GM18505 (cell line): ENCODE measurements around the gene GPC5.
"Not testable (repeated sequence)": the region's sequence is repeated elsewhere in the genome, so short reads cannot be mapped to it uniquely, and the experiment has no call there.

Experiments used
- ATAC-seq: cut with Tn5 transposase; IDR thresholded peaks from one replicate; pipeline ENCODE4 v1.9.1; 2021; ENCODE audit not compliant: unreplicated experiment
- POLR2A ChIP-seq: IDR thresholded peaks from 4 replicates; pipeline ENCODE4 v1.6.1; 2011; ENCODE audit warnings: borderline replicate concordance; ENCODE audit not compliant: insufficient read depth, insufficient read length; ENCODE audit errors: extremely low read depth

GPC5 gene

DNA sequence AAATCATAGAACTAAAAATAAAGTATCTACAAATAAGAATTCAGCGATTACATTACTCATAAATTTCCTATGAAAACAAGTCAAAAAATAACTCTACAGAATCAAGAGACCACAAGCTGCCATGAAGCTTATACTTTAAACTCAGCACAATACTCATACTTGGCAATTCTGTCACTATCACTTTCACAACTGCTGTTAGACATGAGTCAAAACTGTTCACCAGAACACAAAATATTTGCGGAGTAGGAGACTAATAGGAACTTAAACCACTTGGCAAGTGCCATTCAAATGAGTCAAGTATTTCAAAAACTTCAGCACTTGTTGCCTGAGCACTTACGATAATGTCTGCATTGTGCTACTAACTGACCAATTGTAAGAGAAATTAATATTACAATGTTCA lies 1440.4 kb downstream of the GPC5 start:
- ATAC-seq = no peak

DNA sequence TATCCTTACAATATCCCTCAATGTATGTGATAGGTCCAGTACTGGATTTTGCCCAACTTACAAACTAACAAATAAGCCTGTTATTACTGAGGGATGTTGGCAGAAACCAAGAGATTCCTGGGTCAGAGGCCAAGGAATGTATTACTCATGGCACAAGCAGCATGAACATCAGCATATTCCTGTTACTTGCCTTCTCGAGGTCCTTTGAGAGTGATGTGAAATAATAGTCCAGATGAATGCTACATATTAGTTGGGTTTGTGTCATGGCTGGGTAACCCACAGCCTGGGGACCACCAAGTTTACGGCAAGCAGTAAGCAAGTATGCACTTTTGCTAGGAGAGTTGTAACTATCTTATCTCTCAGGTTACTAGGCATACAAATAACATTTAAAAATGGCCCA lies 1443.7 kb downstream of the GPC5 start:
- TF ChIP-seq POLR2A = no peak
- ATAC-seq = no peak

More for the DNA sequence above, 1440.4 kb downstream of the GPC5 start:
- TF ChIP-seq POLR2A = no peak

DNA sequence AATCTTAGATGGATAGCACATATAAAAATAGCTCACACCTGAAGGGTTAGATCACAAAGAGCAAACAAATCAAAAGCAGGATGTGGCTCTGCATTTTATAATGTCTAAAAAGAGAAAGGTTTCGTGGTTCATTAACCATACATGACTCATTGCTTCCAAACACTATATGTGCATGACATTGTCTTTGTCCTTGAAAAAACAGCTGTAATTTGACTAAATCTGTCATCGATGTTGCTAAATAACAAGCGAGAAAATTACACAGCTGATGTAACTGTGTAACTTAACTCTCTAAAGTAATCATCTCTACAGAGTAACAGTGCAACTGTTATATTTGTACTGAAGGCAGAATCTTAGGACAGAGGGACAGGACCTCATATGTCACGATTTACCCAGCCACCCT lies 1445.1 kb downstream of the GPC5 start:
- TF ChIP-seq POLR2A = no peak
- ATAC-seq = no peak

DNA sequence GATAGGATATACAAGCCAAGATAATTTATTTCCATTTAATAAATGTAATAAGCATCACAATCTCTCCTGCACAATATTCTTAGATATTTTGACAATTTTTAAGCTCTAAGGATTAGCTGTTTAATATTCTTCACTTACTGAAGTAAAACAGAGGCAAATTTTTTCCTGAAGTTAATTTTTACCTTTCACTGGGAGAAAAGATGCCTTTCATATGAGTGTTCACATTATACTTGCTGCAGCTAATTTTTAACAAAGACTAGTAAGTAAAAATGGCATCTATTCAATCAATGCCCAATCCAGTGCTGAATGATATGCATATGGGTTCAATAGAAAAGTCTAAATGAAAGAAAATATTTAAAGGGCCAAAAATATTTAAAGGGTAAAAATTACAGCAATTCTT lies 1451.0 kb downstream of the GPC5 start:
- ATAC-seq = no peak
- no peak for TF ChIP-seq POLR2A

DNA sequence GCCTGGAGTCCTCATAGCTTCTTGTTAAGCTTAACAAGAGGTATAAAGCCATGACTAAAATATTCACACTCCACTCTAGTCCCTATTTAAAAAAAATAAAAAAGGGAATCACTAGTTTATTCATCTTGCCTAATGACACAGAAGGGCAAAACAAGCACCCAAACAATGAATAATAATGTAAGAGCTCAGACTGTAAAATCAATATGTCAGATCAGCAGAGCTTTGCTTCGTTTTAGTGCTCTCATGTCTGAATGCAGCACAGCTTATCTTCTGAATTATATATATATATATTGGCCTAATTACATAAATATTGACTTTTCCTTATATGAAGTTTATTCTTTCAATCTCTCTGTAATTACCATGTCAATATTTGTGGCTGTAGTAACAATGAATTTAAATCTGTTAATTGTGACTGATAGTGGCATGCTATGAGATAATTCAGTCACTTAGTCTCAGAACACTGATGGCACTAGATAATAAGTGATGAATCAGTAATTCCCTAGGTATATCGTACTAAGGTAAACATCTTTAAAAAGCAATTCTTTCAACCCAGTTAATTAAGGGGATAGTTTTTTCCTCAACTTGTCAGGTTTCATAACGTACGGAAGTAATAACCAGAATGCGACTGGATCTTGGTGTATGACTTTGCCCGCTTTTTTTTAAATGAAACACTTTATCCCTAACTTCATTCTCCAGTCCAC lies 1466.3 kb downstream of the GPC5 start:
- no peak for ATAC-seq
- no peak for TF ChIP-seq POLR2A

DNA sequence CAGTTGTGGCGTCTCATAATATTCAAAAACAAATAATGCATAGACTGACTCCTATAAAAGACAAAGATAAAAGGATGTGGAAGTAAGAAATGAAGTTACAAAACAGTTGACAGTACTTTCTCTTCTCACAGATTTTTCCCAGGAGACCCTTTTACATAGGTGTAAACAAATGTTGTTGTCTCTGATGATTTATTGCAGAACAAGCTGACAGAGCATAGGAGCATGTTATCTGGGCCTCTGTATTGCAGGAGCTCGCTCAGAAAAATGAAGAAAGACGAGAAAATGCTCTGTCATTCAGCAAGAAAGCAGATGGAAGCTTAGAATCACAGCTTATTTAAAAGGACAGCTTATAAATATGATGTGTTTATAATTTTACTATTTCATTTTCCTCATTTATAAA lies 1474.6 kb downstream of the GPC5 start:
- no peak for ATAC-seq
- TF ChIP-seq POLR2A = no peak

DNA sequence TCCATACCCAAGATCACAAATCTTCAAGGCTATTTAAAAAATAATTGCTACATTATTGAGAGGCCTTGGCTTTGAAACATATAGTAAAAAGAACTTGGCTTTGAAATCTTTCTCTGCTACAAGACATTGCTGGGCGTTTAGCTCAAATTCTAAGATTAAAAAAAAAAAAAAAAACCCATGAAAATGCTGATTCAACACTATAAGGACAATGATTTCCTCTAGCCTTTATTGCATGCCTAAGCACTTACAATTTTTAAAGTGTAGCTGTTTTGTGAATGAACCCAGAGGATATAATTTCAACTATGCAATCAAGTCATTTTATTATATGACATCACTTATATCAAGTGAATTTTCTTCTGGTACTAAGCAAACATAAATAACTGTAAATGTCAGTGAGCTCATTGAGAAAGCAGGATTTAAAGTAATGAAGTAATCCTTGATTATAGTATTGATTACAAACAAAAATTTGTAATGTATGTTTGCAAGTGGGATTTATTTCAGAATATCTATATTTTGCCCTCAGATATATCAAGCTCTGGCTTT lies 1488.2 kb downstream of the GPC5 start:
- no peak for ATAC-seq
- no peak for TF ChIP-seq POLR2A

DNA sequence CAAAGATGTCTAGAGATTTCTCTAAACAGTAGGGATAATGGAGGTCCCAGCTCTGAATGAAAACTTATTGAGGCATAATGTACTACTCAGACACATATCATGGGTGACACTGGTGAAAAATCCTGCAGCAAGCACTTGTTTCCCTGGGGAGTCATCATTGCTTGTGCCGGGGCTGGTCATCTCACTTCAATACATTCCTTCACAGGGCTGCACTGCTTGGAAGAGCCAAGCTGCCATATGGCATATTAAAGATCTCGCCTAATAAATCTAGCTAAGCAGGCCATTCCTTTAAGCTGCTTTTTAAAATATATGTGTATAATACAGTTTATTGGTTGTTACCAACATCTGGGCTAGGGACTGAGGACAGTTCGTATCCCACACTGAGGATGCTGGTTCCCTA lies 1496.0 kb downstream of the GPC5 start:
- no peak for ATAC-seq
- TF ChIP-seq POLR2A = no peak

DNA sequence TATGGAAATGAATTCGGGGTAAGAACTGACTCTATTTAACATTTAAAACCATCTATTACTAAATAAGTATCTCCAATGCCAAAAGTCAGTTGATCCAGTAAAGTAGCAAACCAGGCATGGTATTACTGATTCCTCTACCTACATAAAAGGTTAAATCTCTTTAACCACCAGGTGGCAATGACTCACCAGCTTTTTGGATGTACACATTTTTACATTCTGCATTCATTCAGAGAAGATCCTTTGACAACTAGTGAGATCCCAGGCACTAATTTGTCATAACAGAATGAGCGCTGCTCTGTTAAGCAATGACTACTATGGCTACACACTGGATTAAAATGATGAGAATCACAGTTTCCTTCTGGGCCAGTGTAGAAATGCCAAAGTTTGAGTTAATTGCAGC lies 1498.4 kb downstream of the GPC5 start:
- no peak for ATAC-seq
- no peak for TF ChIP-seq POLR2A

DNA sequence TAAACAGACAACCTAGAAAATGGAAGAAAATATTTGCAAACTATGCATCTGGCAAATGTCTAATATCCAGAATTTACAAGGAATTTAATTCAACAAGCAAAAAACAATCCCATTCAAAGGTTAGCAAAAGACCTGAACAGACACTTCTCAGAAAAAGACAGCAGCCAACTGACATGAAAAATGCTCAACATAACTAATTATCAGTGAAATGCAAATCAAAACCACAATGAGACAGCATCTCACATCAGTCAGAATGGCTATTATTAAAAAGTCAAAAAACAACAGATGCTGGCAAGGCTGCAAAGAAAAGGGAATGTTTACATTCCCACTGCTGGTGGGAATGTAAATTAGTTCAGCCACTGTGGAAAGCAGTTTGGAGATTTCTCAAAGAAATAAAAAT lies 1500.5 kb downstream of the GPC5 start:
- ATAC-seq = not testable (repeated sequence)

DNA sequence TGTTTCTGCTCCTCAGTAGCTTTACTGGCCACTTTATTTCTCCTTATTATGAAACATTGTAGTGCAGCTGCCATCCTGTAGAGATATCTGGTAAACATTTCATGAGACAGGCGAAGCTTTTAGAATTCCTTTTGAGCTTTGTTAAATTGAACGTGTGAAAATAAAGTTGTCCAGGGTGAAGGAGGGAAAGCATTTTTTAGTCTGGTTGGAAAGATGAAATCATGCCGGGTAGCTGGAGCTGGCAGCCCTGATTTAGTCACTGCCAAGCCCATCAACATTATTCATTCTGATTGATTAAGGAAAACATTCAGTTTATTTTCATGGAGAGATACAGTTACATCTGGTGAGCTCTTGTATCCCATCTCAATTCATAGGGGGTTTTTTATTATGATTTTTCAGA lies 1502.0 kb downstream of the GPC5 start:
- no peak for TF ChIP-seq POLR2A
- no peak for ATAC-seq

DNA sequence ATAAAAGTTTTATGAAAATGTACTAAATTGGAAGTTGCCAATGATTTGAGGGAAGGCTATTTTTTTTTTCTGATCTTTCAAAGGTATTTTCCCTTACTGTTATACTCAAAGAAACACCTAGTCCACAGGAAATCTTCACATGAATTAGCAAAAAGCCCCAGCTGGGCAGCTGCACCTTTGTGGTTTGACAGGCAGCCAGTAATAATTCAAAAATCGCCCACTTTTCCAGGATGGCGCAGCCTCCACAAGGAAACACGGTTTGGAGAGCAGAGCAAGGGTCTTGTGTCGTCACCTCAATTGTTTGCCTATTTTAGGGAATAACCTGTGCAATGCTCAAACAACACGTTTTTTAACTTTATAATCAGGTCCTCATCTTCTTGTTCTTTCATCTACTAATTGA lies 1503.3 kb downstream of the GPC5 start:
- TF ChIP-seq POLR2A = no peak
- no peak for ATAC-seq

DNA sequence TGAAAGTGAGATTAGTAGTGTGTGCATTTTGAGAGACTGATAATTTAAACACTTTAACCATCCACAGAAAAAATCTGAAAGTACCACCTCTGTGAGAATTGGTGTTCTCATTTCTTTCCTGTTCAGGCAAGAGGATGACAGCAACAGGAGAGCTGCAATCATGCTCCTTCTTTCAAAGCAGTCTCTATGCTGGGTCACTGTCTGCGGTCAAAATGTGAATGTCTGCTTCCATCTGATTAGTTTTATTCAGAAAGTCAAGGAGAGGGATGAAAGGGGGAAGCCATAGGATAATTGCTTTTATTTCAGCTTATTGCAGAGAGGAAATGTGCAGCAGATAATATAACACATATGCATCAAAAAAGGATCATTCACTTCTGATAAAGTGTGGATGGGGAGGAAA lies 1514.2 kb downstream of the GPC5 start:
- ATAC-seq = no peak
- no peak for TF ChIP-seq POLR2A

DNA sequence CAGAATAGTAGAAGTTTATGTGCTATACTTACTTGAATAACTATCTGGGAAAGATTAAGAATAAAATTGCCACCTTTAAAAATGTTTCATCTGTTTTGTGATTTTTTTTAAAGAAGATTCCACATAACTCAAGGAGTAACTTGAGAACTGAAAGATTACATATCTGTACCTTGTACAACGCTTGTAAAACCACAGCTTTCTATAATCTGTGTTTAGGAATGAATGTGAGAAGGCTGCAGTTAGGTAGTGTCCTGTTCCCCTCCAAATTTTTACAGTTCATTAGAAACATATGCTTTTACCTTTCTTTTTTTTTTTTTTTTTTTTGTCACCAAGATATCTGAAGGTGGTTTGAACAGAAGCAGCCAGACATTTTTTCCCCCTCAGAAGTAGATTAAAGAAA lies 1515.4 kb downstream of the GPC5 start:
- TF ChIP-seq POLR2A = no peak
- no peak for ATAC-seq
